GM23338 (cell line): Measurements from ENCODE around the gene HTT-AS. TPM values are rescaled to one million over a fixed set of nuclear protein-coding genes. Genes with fewer than 3 reads are reported as not detected.

ENCODE experiments used
- ATAC-seq: fragments of 200-7000 bp; cut with Tn5 transposase; 3 replicates; pipeline ENCODE4 v1.9.1; 2020
- DNase-seq: peaks from one replicate; pipeline ENCODE4 v3.0.0-alpha.2; 2015; ENCODE audit warnings: low spot score
- H2AFZ ChIP-seq: fragments of 200-600 bp; sonication (generic); 2 replicates; pipeline ENCODE4 v1.8.0; 2016; ENCODE audit warnings: antibody characterized with exemption, mild to moderate bottlenecking, moderate library complexity
- H3F3A ChIP-seq: fragments of 200-600 bp; sonication (generic); replicated peaks from 2 replicates; pipeline ENCODE4 v1.8.0; 2017; ENCODE audit warnings: antibody characterized with exemption, mixed run types, low read depth
- H3K27ac ChIP-seq: fragments of 200-600 bp; sonication (generic); 2 replicates; pipeline ENCODE4 v1.6.1; 2016; ENCODE audit warnings: low read depth
- H3K27me3 ChIP-seq: fragments of 200-600 bp; sonication (generic); 2 replicates; pipeline ENCODE4 v1.8.0; 2016; ENCODE audit warnings: mild to moderate bottlenecking, mixed run types, moderate library complexity; ENCODE audit not compliant: insufficient read depth
- H3K36me3 ChIP-seq: fragments of 200-600 bp; sonication (generic); 2 replicates; pipeline ENCODE4 v1.8.0; 2016; ENCODE audit warnings: mild to moderate bottlenecking; ENCODE audit not compliant: insufficient read depth
- H3K4me1 ChIP-seq: fragments of 200-600 bp; sonication (generic); 2 replicates; pipeline ENCODE4 v1.8.0; 2016; ENCODE audit warnings: mild to moderate bottlenecking, moderate library complexity; ENCODE audit not compliant: insufficient read depth
- H3K4me2 ChIP-seq: fragments of 200-600 bp; sonication (generic); 2 replicates; pipeline ENCODE4 v1.7.1; 2017; ENCODE audit warnings: mixed run types
- H3K4me3 ChIP-seq: fragments of 200-600 bp; sonication (generic); 2 replicates; pipeline ENCODE4 v1.6.1; 2016; ENCODE audit warnings: mixed run types
- H3K79me2 ChIP-seq: fragments of 200-600 bp; sonication (generic); replicated peaks from 2 replicates; pipeline ENCODE4 v1.8.0; 2017; ENCODE audit warnings: mild to moderate bottlenecking; ENCODE audit not compliant: insufficient read depth
- H3K9me2 ChIP-seq: fragments of 200-600 bp; sonication (generic); 2 replicates; pipeline ENCODE4 v1.8.0; 2017; ENCODE audit not compliant: insufficient read depth
- H4K20me1 ChIP-seq: fragments of 200-600 bp; sonication (generic); replicated peaks from 2 replicates; pipeline ENCODE4 v1.8.0; 2017; ENCODE audit warnings: mild to moderate bottlenecking; ENCODE audit not compliant: insufficient read depth
- H3K27ac Mint-ChIP-seq: 2 replicates; pipeline ENCODE4 v1.8.0; 2020; ENCODE audit warnings: inconsistent platforms, mild to moderate bottlenecking, moderate library complexity, mixed read lengths
- H3K27me3 Mint-ChIP-seq: 3 replicates; pipeline ENCODE4 v1.8.0; 2022; ENCODE audit warnings: low read depth, mild to moderate bottlenecking, moderate library complexity, mixed read lengths, inconsistent platforms; ENCODE audit not compliant: insufficient read depth, poor library complexity
- H3K36me3 Mint-ChIP-seq: 3 replicates; pipeline ENCODE4 v1.8.0; 2021; ENCODE audit warnings: low read depth, mild to moderate bottlenecking, inconsistent platforms, moderate library complexity, mixed read lengths
- H3K4me1 Mint-ChIP-seq: 3 replicates; pipeline ENCODE4 v1.8.0; 2020; ENCODE audit warnings: mild to moderate bottlenecking, inconsistent platforms, mixed read lengths
- H3K4me3 Mint-ChIP-seq: 3 replicates; pipeline ENCODE4 v1.8.0; 2021; ENCODE audit warnings: moderate library complexity, mild to moderate bottlenecking, inconsistent platforms, mixed read lengths
- H3K9me3 Mint-ChIP-seq: 3 replicates; pipeline ENCODE4 v1.8.0; 2020; ENCODE audit warnings: moderate library complexity, mild to moderate bottlenecking, inconsistent platforms, mixed read lengths
- CREB1 ChIP-seq: fragments of 250-450 bp; sonication (Bioruptor Pico); IDR thresholded peaks from 2 replicates; pipeline ENCODE4 v1.5.0; 2020; ENCODE audit warnings: low read depth, mild to moderate bottlenecking, moderate library complexity
- CTCF ChIP-seq, 2 experiments: fragments of 200-600 bp in 1 of 2; sonication (generic) in 1 of 2; conservative IDR thresholded peaks; 2 replicates each; pipeline versions ENCODE4 v1.5.1 to v1.6.1; 2016 to 2017; ENCODE audit warnings: antibody characterized with exemption in 2 of 2, low read depth in 2 of 2, mild to moderate bottlenecking in 2 of 2, moderate library complexity in 1 of 2
- ETS1 ChIP-seq: IDR thresholded peaks from 2 replicates; pipeline ENCODE4 v1.6.1; 2016; ENCODE audit warnings: antibody characterized with exemption
- EZH2 ChIP-seq: fragments of 200-600 bp; sonication (generic); IDR thresholded peaks from one replicate; pipeline ENCODE4 v1.8.0; 2017; ENCODE audit warnings: antibody characterized with exemption, mild to moderate bottlenecking, low read depth; ENCODE audit not compliant: unreplicated experiment
- EZH2phosphoT487 ChIP-seq: fragments of 200-600 bp; sonication (generic); IDR thresholded peaks from one replicate; pipeline ENCODE4 v1.8.1; 2018; ENCODE audit warnings: antibody characterized with exemption; ENCODE audit not compliant: unreplicated experiment
- REST ChIP-seq: IDR thresholded peaks from one replicate; pipeline ENCODE4 v1.6.1; 2018; ENCODE audit warnings: antibody characterized with exemption; ENCODE audit not compliant: unreplicated experiment
- STAT1 ChIP-seq: IDR thresholded peaks from one replicate; pipeline ENCODE4 v1.6.1; 2016; ENCODE audit warnings: antibody characterized with exemption; ENCODE audit not compliant: unreplicated experiment
- ZNF114 ChIP-seq: fragments of 250-450 bp; sonication (Bioruptor Pico); IDR thresholded peaks from 2 replicates; pipeline ENCODE4 v1.5.0; 2020; ENCODE audit warnings: mild to moderate bottlenecking, moderate library complexity
- ZNF462 ChIP-seq: fragments of 250-450 bp; sonication (Bioruptor Pico); IDR thresholded peaks from 2 replicates; pipeline ENCODE4 v1.5.0; 2020; ENCODE audit warnings: mild to moderate bottlenecking, moderate library complexity
- polyA plus RNA-seq: library from polyadenylated mRNA; unstranded; fragments of >200 nt; fragmentation: Nextera tagmentation; extraction: Ambion mirVana; gene quantifications from 2 replicates; pipeline ENCODE4 v1.2.1, GENCODE V29; 2016
- total RNA-seq: library from RNA; depleted of rRNA; stranded (reverse); fragments of >200 nt; shearing (Covaris generic); gene quantifications from 2 replicates; pipeline ENCODE4 v1.2.3, GENCODE V29; 2014

HTT-AS gene
- total and polyA plus RNA-seq, 2 experiments from 2014 or later, result not detected

DNA sequence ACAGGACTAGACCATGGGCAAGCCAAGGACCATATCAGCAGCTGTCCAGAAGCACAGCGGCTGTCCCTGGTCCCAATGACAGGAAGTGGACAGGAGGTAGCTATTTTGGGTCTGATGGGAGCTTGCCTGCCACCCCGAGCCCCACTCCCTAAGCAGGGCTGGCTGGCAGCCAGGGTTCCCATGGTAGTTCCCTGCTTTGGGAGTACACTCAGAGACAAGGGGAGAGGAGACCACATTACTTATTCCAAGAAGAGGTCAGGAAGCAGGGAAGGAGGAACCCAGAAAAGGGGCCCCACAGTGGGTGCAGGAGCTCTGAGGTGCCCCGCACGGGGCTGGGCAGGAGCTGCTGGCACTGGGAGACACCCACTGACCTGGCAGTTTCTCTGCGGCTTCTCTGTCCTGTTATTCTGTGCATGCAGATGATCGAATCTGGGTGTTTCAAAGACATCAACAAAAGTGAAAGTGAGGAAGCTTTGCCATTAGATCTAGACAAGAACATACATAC lies 36.3 kb downstream of the HTT-AS start:
- no peaks in the 10 kb centered on the region for H3K9me2 ChIP-seq
- Mint-ChIP-seq H3K4me1 (peaks cover 13% of the 10 kb centered on the region; the same call in 2 of the 3 replicates), H3K36me3 (no peaks in the 10 kb centered on the region), H3K9me3 (no peaks in the 10 kb centered on the region), H3K27me3 (peaks cover 19% of the 10 kb centered on the region), H3K27ac (no peak overlapping the region), H3K4me3 (no peak overlapping the region; the same call in 2 of the 3 replicates)
- H2AFZ ChIP-seq, result no peak overlapping the region
- no peak for ATAC-seq
- no peaks in the 10 kb centered on the region for H3K27me3 ChIP-seq
- no peak for DNase-seq
- no peak overlapping the region for H3K4me2 ChIP-seq
- H3K79me2 ChIP-seq, result no peaks in the 10 kb centered on the region
- no peak overlapping the region for H3K27ac ChIP-seq
- no peaks in the 10 kb centered on the region for H3K36me3 ChIP-seq
- no peak overlapping the region for H3K4me3 ChIP-seq
- H4K20me1 ChIP-seq, result no peaks in the 10 kb centered on the region
- H3F3A ChIP-seq, result no peaks in the 10 kb centered on the region
- peaks cover 4% of the 10 kb centered on the region; the same call in 1 of the 2 replicates for H3K4me1 ChIP-seq
- TF ChIP-seq ZNF114 (CRISPR knock-in tag) (no peak), STAT1 (no peak), REST (no peak), ZNF462 (CRISPR knock-in tag) (no peak), EZH2 (no peak), ETS1 (no peak), CREB1 (CRISPR knock-in tag) (no peak), CTCF (conservative IDR thresholded peaks at IDR 0.05; ENCODE audit: low read depth in 2 of 2) (no peak), EZH2phosphoT487 (no peak)
